Mucosa of gallbladder (tissue), 1 donor: ENCODE data around the gene TFCP2. TPM values are rescaled to one million over a fixed set of nuclear protein-coding genes. Genes with fewer than 3 reads are reported as not detected.
A peak's percentile ranks its signal among the peaks of the same experiment; 100 is the strongest.

ENCODE experiments used
- DNase-seq: peaks from one replicate; pipeline ENCODE4 v3.0.0-alpha.2; 2020; ENCODE audit warnings: low spot score
- total RNA-seq: library from RNA; stranded (reverse); gene quantifications from one replicate; pipeline ENCODE4 v1.2.1, GENCODE V29; 2021
- donor health status: DM: no; HTN: no; CAD: no.

Gene TFCP2
- total RNA-seq, 1 donor from 2014 or later, result 31.8 TPM

GRCh38 chr12:51156245-51156765 lies 16.6 kb downstream of the TFCP2 start:
- no peak for DNase-seq

GRCh38 chr12:51152953-51153352 lies 20.0 kb downstream of the TFCP2 start:
- no peak for DNase-seq

GRCh38 chr12:51150777-51151176 lies 22.2 kb downstream of the TFCP2 start:
- DNase-seq, result no peak

- DNase-seq, result no peak
Observed at GRCh38 chr12:51147309-51147708, 25.6 kb downstream of the TFCP2 start.

GRCh38 chr12:51139292-51139844 lies 33.6 kb downstream of the TFCP2 start:
- no peak for DNase-seq

- DNase-seq, result no peak
Observed at GRCh38 chr12:51132693-51133092, 40.2 kb downstream of the TFCP2 start.

- no peak for DNase-seq
Observed at GRCh38 chr12:51131745-51132521, 41.0 kb downstream of the TFCP2 start.

- no peak for DNase-seq
Observed at GRCh38 chr12:51128919-51129318, 44.0 kb downstream of the TFCP2 start.

- no peak for DNase-seq
Observed at GRCh38 chr12:51127050-51127729, 45.7 kb downstream of the TFCP2 start.

- no peak for DNase-seq
Observed at GRCh38 chr12:51126297-51126696, 46.6 kb downstream of the TFCP2 start.

- DNase-seq, result no peak
Observed at GRCh38 chr12:51124504-51124903, 48.4 kb downstream of the TFCP2 start.

- no peak for DNase-seq
Observed at GRCh38 chr12:51122844-51123243, 50.1 kb downstream of the TFCP2 start.

GRCh38 chr12:51118706-51119105 lies 54.2 kb downstream of the TFCP2 start:
- DNase-seq, result no peak

- no peak for DNase-seq
Observed at GRCh38 chr12:51115533-51115932, 57.4 kb downstream of the TFCP2 start.

GRCh38 chr12:51108136-51108535 lies 64.8 kb downstream of the TFCP2 start:
- DNase-seq, result no peak

- DNase-seq, result no peak
Observed at GRCh38 chr12:51103977-51104376, 69.0 kb downstream of the TFCP2 start.

- no peak for DNase-seq
Observed at GRCh38 chr12:51098611-51099010, 74.3 kb downstream of the TFCP2 start.

GRCh38 chr12:51090705-51091229 lies 82.2 kb downstream of the TFCP2 start:
- DNase-seq, result no peak

- no peak for DNase-seq
Observed at GRCh38 chr12:51087818-51088217, 85.1 kb downstream of the TFCP2 start.

GRCh38 chr12:51086933-51087332 lies 86.0 kb downstream of the TFCP2 start:
- DNase-seq, result no peak

GRCh38 chr12:51085757-51086156 lies 87.2 kb downstream of the TFCP2 start:
- DNase-seq, result no peak

- peak; percentile 96 for DNase-seq
Observed at GRCh38 chr12:51083126-51083833, 89.7 kb downstream of the TFCP2 start, which contains the start of gene CSRNP2. CSRNP2 (minus strand) TSS chr12:51083596; CDS start chr12:51076561, 7,035 bp downstream.
